ENCODE results near the gene NFILZ. TPM values are rescaled to one million over a fixed set of nuclear protein-coding genes. Genes with fewer than 3 reads are reported as not detected.

Gene NFILZ
- total and polyA plus RNA-seq, 2 of the 8 experiments (the other 6 are each of a cell fraction or from before 2014, with no cell fraction given), result not detected

DNA sequence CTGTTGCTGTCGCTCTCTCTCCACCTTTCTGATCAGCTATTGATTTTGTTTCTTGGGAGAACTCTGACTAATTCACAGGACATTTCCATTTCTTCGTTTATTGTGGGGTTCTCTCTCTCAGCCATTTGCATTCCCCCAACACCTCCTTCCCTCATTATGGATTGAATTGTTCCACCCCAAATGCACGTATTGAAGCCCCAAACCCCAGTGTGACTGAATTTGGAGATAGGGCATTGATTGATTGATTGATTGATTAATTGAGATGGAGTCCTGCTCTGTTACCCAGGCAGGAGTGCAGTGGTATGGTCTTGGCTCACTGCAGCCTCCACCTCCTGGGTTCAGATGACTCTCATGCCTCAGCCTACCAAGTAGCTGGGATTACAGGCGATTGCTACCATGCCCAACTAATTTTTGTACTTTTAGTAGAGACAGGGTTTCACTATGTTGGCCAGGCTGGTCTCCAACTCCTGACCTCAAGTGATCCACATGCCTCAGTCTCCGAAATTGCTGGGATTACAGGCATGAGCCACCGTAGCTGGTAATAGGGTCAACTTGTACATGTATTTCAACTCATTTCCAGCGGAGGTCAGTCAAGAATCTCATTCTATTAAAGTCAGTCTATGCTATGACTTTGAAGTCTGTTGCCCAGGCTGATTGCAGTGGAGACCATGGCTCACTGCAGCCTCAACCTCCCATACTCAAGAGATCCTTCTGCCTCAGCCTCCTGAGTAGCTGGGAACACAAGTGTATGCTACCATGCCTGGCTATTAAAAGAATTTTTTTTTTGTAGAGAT is 13.6 kb downstream of the NFILZ start:
- no peaks in the 10 kb centered on the region for H3K23me2 ChIP-seq (ENCODE audit: low read depth, low read length)
- H4K5ac ChIP-seq (ENCODE audit: insufficient read length, low read depth, low read length), result no peak overlapping the region
- H3K9ac ChIP-seq (replicated peaks in 1 of 4; ENCODE audit: extremely low read depth in 1 of 4, low read depth in 3 of 4, low read length in 3 of 4), result no peak overlapping the region
- FAIRE-seq (no peak), DNase-seq (ENCODE audit: low read depth in 1 of 2, low spot score in 2 of 2) (no peak)
- no peak overlapping the region for H3K4ac ChIP-seq (replicated peaks; ENCODE audit: insufficient read length, low read depth, low read length)
- H2BK15ac ChIP-seq (ENCODE audit: low read length), result no peak overlapping the region
- no peak overlapping the region for H3K27ac ChIP-seq (ENCODE audit: low read depth, low read length)
- WGBS, 2 experiments (ENCODE audit: extremely low coverage in 1 of 2, insufficient coverage in 1 of 2, insufficient read length in 1 of 2, insufficient replicate concordance in 2 of 2, low coverage in 1 of 2, low lambda C conversion rate in 2 of 2, missing lambda C conversion rate in 1 of 2), result 74% methylated on average over 7 of the region's 7 CpGs; no CpG with 5 or more reads in 1 of the 2 experiments
- H3K4me3 ChIP-seq (ENCODE audit: extremely low read depth in 1 of 4, insufficient read depth in 2 of 4, low read depth in 3 of 4, low read length in 4 of 4), result no peak overlapping the region
- no peak overlapping the region for H3K14ac ChIP-seq (ENCODE audit: insufficient read length)
- peaks cover 0 to 5% of the 10 kb centered on the region in 2 experiments; a peak in 2 of 4 replicates for H3K9me3 ChIP-seq (ENCODE audit: insufficient read depth in 2 of 2, low read depth in 1 of 2, low read length in 1 of 2)
- H3K56ac ChIP-seq (replicated peaks; ENCODE audit: insufficient read length, low read depth, low read length), result no peak overlapping the region
- no peak overlapping the region for H4K8ac ChIP-seq (ENCODE audit: extremely low read depth, insufficient read depth, low read length)
- no peaks in the 10 kb centered on the region for H3K4me1 ChIP-seq (replicated peaks in 1 of 4; ENCODE audit: control insufficient read depth in 3 of 4, insufficient read depth in 4 of 4, low read length in 3 of 4)
- no peaks in the 10 kb centered on the region for H3K79me1 ChIP-seq (ENCODE audit: low read depth, low read length)
- H2AK5ac ChIP-seq (ENCODE audit: low read depth, low read length), result no peak overlapping the region
- no peak for TF ChIP-seq SUZ12 (IDR thresholded peaks at IDR 0.05; ENCODE audit: low read length)
- no peak for TF ChIP-seq TBP (IDR thresholded peaks at IDR 0.05; ENCODE audit: low read depth, low read length)
- no peaks in the 10 kb centered on the region for H3K36me3 ChIP-seq (ENCODE audit: control insufficient read depth in 2 of 4, insufficient read depth in 4 of 4, low read length in 3 of 4)
- H4K91ac ChIP-seq (replicated peaks; ENCODE audit: insufficient read length, low read length), result no peak overlapping the region
- no peaks in the 10 kb centered on the region for H3K79me2 ChIP-seq (ENCODE audit: control insufficient read depth in 1 of 2, insufficient read depth in 2 of 2, low read length in 2 of 2)
- no peak overlapping the region for H2BK12ac ChIP-seq (ENCODE audit: low read depth, low read length)
- POLR2A ChIA-PET (ENCODE audit: partially characterized antibody), result no interaction called here
- H2BK20ac ChIP-seq (ENCODE audit: low read length), result no peak overlapping the region
- H4K20me1 ChIP-seq (replicated peaks in 1 of 2; ENCODE audit: control insufficient read depth in 1 of 2, insufficient read depth in 2 of 2, low read length in 2 of 2), result peaks cover 0 to 1% of the 10 kb centered on the region in 2 experiments
- H2AFZ ChIP-seq (ENCODE audit: low read length), result no peak overlapping the region
- H3K4me2 ChIP-seq (ENCODE audit: insufficient read depth in 1 of 2, low read depth in 2 of 2, low read length in 2 of 2), result no peak overlapping the region
- CTCF ChIA-PET (ENCODE audit: partially characterized antibody), result interaction anchor here (0.6 to 6.8 kb wide), 11 partner anchors 10 to 400 kb away, joined by 3 to 45 read pairs (median 4); partner anchors contain the start of genes MYO1F and NFILZ
- H2BK120ac ChIP-seq (replicated peaks; ENCODE audit: low read depth, low read length), result no peak overlapping the region
- no peak overlapping the region for H3K18ac ChIP-seq (ENCODE audit: extremely low read depth, low read length)
- H3K27me3 ChIP-seq (replicated peaks in 1 of 4; ENCODE audit: control insufficient read depth in 3 of 4, extremely low read depth in 1 of 4, insufficient read depth in 3 of 4, low read length in 3 of 4), result peaks cover 0 to 5% (median 3%) of the 10 kb centered on the region in 4 experiments; a peak in 3 of 7 replicates
- H3K23ac ChIP-seq (ENCODE audit: insufficient read length), result no peak overlapping the region
- no peak overlapping the region for H2BK5ac ChIP-seq (ENCODE audit: low read depth, low read length)

All from H1 (cell line).